Motor neuron (in vitro differentiated cells): ENCODE data around the gene B3GALT2. TPM values are rescaled to one million over a fixed set of nuclear protein-coding genes. Genes with fewer than 3 reads are reported as not detected.

ENCODE experiments used
- total RNA-seq, 8 experiments: library from RNA; unstranded; fragments of 300-600 nt; gene quantifications; 2 replicates each; pipeline versions ENCODE4 v1.2.3 to v1.2.4, GENCODE V29; 2022

Gene B3GALT2
- total RNA-seq, 8 experiments from 2014 or later: 2.4 to 27.0 (median 15.9) TPM

Other genes with a start within 250 kb of the B3GALT2 start
- gene UCHL5, start 127.3 kb downstream of the B3GALT2 start, total RNA-seq: 10 to 100 TPM; 24.7 to 79.2 (median 57.1) TPM
- 100 to 1,000 TPM in 5 of 8 experiments, 10 to 100 TPM in 3; 69.7 to 177 (median 156) TPM for gene RO60, start 127.0 kb downstream of the B3GALT2 start, total RNA-seq
- 10 to 100 TPM; 11.6 to 30.2 (median 17.0) TPM for gene GLRX2, start 81.2 kb downstream of the B3GALT2 start, total RNA-seq
- 10 to 100 TPM; 18.6 to 44.8 (median 26.3) TPM for gene CDC73, start 64.6 kb downstream of the B3GALT2 start, total RNA-seq